A673 (cell line): ENCODE results near the gene ANKRD23.

Experiments
- EZH2 ChIP-seq: fragments of 200-600 bp; sonication (generic); IDR thresholded peaks from 2 replicates; pipeline ENCODE4 v1.6.1; 2017; ENCODE audit warnings: borderline replicate concordance, low read depth, mild to moderate bottlenecking, mixed read lengths, antibody characterized with exemption, low read length; ENCODE audit not compliant: poor library complexity, severe bottlenecking
- TF ChIP-seq, protein P1 (sequence below): fragments of 300-800, 200-600 bp; sonication (generic); conservative IDR thresholded peaks from 2 replicates; pipeline ENCODE4 v1.5.1; 2017; ENCODE audit warnings: low read depth, mild to moderate bottlenecking, antibody characterized with exemption, low read length, moderate library complexity, mixed read lengths

- TF ChIP-seq, protein P1, sequence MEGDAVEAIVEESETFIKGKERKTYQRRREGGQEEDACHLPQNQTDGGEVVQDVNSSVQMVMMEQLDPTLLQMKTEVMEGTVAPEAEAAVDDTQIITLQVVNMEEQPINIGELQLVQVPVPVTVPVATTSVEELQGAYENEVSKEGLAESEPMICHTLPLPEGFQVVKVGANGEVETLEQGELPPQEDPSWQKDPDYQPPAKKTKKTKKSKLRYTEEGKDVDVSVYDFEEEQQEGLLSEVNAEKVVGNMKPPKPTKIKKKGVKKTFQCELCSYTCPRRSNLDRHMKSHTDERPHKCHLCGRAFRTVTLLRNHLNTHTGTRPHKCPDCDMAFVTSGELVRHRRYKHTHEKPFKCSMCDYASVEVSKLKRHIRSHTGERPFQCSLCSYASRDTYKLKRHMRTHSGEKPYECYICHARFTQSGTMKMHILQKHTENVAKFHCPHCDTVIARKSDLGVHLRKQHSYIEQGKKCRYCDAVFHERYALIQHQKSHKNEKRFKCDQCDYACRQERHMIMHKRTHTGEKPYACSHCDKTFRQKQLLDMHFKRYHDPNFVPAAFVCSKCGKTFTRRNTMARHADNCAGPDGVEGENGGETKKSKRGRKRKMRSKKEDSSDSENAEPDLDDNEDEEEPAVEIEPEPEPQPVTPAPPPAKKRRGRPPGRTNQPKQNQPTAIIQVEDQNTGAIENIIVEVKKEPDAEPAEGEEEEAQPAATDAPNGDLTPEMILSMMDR, result no peak
- no peak for TF ChIP-seq EZH2
Measured at GRCh38 chr2:96856776-96857666, 13.2 kb upstream of the ANKRD23 start.
